Fibroblast of skin of left biceps (primary cell): ENCODE measurements around the gene PDIK1L.

Experiments used
- DNase-seq, 2 experiments: peaks; one replicate each; pipeline ENCODE4 v3.0.0-alpha.2; 2013; ENCODE audit warnings: low read depth in 2 of 2

Gene PDIK1L

GRCh38 chr1:26170472-26170821, 58.8 kb downstream of the PDIK1L start:
- DNase-seq, result no peak

- DNase-seq, result no peak
These were observed 59.8 kb downstream of the PDIK1L start, which contains the start of gene ZNF593OS for GRCh38 chr1:26171084-26172072. ZNF593OS (minus strand) TSS chr1:26171832; CDS start chr1:26171661, 171 bp downstream.
